SK-MEL-5 (cell line): ENCODE results near the gene CCDC137. TPM values are rescaled to one million over a fixed set of nuclear protein-coding genes. Genes with fewer than 3 reads are reported as not detected.

Experiments used
- DNase-seq: peaks from one replicate; pipeline ENCODE4 v3.0.0-alpha.2; 2016; ENCODE audit warnings: low read depth, low spot score
- in situ Hi-C: cut with HindIII; loops from 2 replicates; pipeline ENCODE4 v1.10.0; 2016; ENCODE audit warnings: low sequenced_read_pairs, high pct_unique_total_duplicates, low pct_unique_long_range_greater_than_20kb
- total RNA-seq: library from RNA; depleted of rRNA; stranded (reverse); fragments of >200 nt; shearing (Covaris generic); gene quantifications from 2 replicates; pipeline ENCODE4 v1.2.3, GENCODE V29; 2014

The CCDC137 gene
- total RNA-seq, 1 experiment from 2014 or later = 56.8 TPM

DNA sequence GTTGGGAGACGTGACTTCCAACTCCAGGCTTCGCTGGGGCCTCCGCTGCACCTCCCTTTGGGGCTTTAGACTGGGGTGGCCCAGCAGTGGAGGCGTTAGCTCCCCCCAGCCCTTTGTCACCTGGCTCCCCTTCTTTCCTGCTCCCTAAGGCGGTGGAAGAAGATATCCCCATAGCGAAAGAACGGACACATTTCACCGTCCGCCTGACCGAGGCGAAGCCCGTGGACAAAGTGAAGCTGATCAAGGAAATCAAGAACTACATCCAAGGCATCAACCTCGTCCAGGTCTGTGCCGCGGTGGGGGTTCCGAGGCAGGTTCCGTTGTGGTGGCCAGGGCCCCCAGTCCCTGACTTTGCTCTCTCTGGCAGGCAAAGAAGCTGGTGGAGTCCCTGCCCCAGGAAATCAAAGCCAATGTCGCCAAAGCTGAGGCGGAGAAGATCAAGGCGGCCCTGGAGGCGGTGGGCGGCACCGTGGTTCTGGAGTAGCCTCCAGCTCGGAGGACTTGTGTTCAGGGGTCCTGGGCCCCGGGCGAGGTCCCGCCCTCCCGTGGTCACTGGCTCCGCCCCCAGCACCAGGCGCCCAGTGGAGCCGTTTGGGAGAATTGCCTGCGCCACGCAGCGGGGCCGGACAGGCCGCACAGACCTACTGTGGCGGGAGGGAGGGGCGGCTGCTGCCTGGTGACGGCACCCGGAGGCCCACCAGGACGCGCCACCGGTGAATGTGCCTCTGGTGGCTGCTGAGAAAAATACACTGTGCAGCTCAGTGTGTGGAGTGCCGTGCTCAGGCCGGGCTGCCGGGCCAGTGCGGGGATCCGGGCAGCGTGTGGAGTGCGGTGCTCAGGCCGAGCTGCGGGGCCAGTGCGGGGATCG is 40.5 kb downstream of the CCDC137 start:
- DNase-seq = no peak
- in situ Hi-C loops = no loop called here

DNA sequence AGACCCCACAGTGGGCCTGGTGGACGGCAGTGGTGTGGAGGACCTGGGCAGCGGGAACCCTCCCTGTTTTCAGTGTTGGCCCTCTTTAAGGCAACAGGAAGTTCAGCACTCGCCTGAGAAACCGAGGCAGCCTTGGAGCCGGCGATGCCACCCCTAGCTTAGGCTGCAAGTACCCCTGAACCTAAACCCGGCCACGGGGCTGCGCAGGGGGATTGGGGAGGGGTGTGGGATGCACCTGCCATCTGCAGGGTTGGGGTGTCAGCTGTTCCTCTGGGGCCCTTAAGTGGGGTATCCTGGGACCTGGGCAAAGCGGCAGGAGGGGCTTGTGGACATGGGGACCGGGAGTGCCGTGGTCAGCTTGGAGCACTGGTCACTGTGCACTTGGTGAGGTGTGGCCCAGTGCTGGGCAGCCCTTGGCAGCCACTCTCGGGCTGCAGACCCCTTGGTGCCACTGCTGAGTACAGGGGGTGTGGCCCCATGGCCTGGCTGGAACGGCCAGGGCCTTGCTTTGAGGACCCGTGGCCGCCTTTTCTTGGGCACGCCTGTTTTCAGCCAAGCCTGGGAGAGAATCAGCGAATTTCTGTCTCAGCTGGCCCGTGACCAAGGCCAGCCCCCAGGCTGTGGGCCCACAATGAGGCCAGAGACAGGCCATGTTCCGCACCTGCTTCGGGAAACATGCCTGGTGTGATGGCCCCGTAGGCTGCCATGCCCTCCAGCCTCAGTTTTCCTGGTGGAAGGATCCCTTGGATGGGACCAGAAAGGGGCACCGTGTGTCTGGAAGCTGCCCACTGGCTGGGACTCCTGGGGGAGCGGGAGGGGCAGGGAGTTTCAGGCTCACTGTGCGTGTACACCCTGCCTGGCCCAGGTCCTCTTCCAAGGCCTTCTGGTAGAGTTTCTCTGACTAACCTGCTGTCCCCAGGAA is 41.4 kb downstream of the CCDC137 start:
- DNase-seq = no peak
- in situ Hi-C loops = no loop called here

DNA sequence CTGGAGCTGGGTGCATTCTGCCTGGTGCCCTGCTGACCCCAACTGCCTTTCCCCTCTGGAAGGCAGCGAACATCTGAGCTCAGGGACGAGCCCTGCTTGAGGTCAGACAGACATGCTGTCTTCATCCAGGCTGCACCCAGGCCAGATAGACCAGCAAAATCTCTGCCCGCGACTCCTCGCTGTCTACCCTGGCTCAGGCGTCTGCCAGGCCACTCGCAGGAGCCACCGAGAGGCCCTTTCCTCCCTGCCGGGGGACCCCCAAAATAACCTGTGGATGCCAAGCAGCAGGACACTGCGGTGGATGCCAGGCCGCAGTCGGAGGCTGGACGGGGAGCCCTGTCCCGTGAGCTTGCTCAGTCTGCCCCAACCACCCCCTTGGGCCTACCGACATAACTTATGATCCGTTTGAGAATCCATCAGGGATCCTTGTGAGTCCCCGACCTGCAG is 42.2 kb downstream of the CCDC137 start:
- no peak for DNase-seq
- in situ Hi-C loops = no loop called here

DNA sequence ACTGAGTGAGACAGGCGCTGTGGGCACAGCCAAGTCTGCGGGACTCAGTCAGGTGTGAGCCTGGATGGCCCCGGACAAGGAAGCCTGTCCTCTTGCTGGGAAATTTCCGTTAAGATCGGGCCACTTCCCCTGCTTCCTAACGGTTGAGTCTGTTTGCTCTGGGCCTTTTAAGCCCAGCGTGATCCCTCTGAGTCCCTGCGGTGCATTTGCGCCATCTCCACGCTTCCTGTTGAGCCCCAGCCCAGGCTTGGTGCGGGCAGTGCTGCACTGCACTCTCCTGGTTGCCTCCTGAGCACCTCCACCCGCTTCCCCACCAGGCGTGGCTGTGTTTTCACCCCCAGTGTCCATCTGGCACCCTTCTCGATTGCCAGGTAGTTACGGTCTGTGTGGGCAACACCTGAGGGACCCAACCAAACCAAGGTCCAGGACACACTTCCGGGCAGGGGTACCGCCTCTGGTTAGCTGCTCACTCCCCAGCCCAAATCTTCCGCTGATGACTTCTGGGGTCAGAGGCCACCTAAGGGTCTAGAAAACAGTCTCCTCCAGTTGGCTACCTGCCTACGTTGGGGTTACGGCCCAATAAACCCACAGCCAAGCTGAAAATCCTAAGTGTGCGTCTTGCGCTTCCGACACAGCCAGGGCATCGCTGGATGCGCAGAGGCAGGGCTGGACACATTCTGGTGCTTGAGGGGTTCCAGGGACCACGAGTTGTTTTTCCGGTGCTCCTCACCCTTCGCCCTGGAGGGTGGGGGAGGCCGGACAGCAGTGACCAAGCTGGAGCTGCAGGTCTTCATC is 44.2 kb downstream of the CCDC137 start:
- DNase-seq = no peak
- in situ Hi-C loops = no loop called here

DNA sequence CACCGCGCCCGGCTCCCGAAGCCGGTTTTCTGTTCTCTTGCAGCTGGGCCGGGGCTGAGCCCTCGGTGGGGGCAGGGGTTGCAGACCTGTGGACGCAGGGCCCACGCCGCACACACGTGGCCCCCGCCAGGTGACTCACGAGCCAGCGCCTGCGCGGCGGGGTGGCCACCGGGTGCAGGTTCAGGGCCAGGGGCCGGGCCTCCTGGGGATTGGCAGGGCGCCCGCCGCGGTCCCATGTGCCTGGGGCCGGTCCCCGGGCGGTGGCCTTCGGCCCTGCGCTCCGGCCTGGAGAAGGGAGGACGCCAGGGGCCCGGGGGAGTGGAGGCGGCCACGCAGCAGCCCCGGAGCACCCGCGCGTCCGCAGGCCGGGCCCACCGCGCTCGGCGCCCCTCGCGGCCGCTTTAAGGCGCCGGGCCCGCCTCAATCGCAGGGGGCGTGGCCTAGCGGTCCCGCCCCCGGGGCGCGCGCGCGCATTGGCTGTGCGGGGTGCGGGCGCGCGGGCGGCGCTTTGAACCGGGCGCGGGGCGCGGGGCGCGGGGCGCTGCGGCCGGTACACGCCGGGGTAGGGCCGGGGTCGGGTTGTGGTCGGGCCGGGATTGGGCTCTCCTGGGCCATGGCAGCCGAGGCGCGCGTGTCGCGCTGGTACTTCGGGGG is 45.4 kb downstream of the CCDC137 start, which contains the start of gene SLC25A10:
Gene SLC25A10, plus strand, starts transcription at position 471 of the 654 bp plus-strand sequence. Its CDS starts 143 bp downstream, at position 614.
- peak; percentile 84 for DNase-seq
- in situ Hi-C loops = no loop called here

DNA sequence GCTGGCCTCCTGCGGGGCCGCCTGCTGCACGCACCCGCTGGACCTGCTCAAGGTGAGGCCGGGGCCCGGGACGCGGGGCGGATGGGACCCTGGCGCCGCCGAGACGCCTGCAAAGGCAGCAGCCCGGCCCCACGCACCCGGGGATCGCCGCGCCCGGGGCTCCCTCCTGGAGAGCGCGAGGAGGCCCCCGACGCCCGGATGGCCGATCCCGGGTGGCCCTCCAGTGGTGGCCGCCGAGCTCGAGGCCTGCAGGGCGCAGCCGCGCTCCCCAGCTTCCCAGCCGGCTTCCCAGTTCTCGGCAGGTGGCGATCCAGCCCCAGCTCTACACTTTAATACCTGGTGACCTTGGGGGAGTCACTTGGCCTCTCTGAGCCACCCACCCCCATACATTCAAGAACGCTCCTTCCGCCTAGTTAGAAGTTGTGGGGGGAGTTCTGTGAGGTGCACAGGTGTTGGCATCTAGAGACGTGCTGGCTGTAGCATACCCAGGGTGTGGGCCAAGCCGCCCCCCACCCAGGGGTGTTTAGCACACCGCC is 46.0 kb downstream of the CCDC137 start:
- in situ Hi-C loops = no loop called here
- DNase-seq = no peak

DNA sequence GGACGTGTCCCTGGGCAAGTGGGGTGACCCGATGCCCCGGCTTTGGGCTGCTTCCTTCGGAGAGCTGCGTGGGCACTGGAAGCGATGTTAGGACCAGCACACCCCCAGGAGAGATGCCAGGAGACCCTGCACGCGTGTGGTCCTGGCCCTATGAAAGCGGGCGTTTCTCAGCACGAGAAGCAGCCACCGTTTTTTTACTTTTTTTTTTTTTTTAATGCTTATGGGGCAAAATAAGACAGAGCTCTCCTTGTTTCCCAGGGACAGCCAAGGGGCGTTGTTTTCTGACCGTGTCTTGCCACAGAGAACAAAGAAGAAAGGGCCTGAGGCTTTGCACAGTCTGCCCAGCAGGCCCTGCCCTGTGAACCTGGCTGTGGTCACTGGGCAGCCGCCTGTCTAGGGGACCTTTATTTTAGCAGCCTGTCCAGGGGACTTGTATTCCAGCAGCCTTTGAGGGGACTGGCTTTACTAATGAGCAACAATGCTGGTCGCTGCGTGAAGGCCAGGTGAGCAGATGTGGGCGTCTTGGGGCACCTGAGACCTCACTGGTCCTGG is 46.5 kb downstream of the CCDC137 start:
- DNase-seq = peak; percentile 95

DNA sequence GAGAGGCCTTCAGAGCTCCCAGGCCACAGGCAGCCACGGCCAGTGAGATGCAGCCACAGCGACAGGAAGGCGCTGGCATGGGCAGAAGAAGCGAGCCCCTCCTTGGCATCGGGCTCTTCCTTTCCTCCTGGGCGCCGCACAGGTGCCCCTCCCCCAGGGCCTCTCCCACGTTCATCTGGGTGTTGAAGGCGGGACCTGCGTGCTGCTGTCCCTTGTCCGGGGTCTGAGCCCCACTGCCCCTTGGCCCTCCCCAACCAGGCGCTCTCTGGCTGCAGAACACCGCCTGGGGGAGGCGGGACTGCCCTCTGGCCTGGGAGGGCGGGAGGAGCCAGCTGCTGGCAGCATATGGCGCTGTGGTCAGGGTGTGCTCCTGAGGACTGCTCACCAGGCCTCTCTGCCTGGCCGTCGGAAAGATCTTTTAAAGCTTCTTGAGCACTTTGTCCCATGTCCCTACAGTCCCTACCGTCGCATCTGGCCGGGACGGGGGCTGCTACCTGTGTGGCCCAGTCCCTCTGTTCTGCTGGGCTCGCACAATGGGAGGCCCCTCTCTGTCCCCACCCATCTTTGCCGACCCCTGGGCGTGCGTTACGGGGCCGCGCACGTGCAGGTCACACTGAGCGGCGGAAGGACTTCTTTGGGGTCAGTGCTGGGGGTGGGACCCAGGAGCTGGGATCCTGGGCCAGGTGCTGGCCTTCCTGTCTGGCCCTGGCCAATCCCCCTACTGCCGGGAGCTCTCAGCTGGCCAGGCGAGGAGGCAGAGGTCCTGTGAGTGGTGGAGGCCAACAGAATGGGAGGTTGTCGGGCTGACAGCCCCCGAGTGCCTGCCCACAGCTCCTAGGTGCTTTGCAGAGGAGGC is 47.2 kb downstream of the CCDC137 start:
- in situ Hi-C loops = no loop called here
- no peak for DNase-seq

More for the DNA sequence above, 46.5 kb downstream of the CCDC137 start:
- in situ Hi-C loops = no loop called here

DNA sequence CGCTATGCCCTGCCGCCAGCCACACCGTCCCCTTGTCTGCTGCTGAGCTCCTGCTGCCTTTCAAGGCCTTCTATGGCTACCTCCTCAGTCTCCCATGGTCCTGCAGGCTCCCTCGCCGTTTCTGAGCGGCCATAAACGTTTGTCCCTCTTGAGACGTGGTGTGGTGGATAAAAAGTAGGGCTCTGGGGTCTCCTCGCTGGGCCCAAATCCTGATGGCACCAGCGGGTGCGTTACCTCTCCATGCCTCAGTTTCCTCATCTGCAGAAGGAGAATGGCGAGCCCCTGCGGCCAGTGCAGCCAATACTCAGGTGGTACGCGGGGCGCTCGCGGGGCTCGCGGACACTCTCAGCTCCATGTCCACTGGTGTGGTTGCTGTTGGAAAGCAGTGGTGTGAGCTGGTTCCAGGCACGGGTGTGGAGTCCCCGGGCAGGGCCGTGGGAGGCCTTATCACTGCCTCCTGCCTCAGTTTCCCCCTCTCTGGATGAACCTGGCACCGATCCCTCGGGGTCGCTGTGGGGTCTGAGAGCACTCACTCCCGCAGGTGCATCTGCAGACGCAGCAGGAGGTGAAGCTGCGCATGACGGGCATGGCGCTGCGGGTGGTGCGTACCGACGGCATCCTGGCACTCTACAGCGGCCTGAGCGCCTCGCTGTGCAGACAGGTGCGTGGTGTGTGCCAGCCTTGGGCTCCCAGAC is 48.0 kb downstream of the CCDC137 start:
- in situ Hi-C loops = no loop called here
- no peak for DNase-seq

DNA sequence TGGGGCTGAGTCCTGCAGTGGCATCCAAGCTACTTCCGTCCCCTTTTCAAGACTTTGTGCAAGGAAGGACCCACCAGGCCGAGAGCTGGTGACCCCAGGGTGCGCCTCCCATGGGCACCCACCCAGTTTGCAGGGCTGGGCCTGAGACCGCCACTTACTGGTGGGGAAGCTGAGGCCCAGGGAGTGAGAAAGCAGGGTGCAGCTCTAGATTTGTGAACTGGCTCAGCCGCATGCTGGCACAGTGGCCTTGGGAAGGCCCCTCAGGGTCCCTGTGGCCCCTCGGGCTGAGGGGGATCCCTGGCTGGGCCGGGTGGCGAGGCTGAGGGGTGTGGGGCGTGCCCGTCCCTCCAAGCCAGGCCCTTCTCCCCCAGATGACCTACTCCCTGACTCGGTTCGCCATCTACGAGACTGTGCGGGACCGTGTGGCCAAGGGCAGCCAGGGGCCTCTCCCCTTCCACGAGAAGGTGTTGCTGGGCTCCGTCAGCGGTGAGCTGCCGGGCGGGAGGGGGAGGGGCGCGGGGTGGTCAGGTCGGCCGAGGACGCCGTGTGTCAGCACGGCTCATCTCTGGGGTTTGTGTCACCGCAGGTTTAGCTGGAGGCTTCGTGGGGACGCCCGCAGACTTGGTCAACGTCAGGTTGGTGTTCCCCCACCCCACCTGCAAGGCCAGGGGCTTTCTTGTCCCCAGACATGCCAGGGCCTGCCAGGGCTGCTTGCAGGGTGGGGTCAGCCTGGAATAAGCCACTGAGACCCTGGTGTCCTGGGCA is 48.8 kb downstream of the CCDC137 start:
- no peak for DNase-seq
- in situ Hi-C loops = no loop called here

DNA sequence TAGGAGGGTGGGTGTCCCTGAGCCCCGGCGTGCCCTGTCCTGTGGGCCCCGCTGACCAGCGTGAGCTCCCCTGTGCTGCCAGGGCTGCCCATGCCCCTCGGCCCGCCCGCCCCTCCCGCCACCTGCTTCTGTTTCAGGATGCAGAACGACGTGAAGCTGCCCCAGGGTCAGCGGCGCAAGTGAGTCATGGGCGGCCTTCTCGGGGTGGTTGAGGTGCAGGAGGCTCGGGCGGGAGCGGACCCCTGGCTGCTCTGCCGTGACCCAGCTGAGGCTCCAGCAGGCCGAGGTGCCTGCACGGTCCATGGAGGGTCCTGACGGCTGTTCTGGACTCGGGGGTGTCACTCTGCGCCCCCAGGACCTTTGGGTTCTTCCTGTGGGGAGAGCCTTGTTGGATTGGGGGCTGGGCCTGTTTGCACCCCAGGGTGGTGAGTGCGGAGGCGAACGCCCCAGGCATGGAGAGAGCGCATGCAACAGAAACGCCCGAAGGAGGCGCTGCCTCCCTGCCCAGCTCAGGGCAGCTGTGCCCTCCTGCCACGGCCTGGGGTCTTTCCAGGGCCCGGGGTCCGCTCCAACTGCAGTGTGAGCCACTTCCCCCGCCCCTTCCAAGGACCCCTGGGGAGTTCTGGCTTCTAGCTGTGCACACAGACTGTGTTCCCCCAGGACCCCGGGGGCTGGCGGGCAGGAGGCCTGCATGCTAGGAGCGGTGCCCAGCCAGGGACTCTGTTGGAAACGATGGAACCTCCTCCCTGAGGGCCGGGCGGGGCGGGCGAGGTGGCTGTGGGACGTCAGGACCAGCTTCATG is 49.5 kb downstream of the CCDC137 start:
- no peak for DNase-seq
- in situ Hi-C loops = no loop called here

DNA sequence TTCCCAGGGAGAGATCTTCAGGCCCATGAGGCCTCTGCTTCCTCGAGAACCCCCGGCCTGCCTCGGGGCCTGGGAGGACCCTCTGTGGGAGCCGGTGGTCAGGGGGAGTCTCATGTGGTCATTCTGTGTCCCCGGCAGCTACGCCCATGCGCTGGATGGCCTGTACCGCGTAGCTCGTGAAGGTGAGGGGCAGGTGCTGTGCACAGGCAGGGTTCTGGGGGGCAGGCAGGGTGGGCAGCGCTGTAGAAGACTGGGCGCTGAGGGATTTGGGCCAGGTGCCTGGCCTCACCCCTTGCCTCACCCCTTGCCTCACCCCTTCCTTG is 50.1 kb downstream of the CCDC137 start:
- in situ Hi-C loops = no loop called here

DNA sequence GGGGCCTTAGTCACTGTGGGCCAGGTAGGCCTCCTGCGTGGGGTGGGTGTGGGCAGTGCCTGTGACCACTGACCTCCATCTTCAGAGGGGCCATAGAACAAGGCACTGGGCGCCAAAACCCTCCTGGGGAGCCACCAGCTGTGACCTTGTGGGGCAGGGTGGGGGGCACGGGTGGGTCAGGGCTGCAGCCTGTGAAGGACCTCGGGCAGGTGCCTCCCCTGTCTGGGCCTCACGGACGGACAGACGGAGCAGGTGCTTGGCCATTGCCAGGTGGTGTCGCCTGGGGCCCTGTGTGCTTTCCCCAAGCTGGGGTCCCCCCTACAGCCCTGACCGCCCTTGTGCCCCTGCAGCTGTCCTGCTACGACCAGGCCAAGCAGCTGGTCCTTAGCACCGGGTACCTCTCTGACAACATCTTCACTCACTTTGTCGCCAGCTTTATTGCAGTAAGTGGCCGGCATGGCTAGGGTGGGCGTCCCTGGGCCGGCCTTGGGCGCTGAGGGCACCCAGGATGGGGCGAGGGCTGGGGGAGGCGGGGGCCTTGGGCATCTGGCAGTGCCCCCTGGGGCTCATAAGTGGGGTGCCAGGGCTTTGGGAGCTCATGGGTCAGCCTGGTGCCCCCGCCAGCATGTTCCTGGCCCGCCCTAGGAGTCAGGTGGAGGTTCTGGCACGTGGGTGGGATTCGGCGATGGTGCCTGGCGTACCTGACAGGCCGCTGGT is 50.7 kb downstream of the CCDC137 start:
- in situ Hi-C loops = no loop called here
- DNase-seq = no peak

More for the DNA sequence above, 50.1 kb downstream of the CCDC137 start:
- no peak for DNase-seq

DNA sequence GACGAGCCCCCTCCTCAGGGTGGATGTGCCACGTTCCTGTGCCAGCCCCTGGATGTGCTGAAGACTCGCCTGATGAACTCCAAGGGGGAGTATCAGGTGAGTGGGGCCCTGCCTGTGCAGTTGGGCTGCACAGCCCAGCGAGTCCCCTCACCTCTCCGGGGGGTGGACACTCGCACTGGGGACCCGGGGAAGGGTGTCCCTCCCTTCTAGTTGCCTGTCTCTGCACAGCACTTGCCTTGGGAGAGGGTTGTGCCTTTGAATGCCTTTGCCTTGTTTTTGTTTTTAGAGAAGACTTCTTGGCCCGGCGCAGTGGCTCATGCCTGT is 51.2 kb downstream of the CCDC137 start:
- in situ Hi-C loops = no loop called here

More for the DNA sequence above, 51.2 kb downstream of the CCDC137 start:
- no peak for DNase-seq
